HG02763 (cell line): ENCODE results near the gene HCFC1R1.

Source experiments
- ATAC-seq: cut with Tn5 transposase; IDR thresholded peaks from one replicate; pipeline ENCODE4 v1.9.1; 2021; ENCODE audit warnings: mild to moderate bottlenecking, moderate library complexity; ENCODE audit not compliant: unreplicated experiment

The HCFC1R1 gene

DNA sequence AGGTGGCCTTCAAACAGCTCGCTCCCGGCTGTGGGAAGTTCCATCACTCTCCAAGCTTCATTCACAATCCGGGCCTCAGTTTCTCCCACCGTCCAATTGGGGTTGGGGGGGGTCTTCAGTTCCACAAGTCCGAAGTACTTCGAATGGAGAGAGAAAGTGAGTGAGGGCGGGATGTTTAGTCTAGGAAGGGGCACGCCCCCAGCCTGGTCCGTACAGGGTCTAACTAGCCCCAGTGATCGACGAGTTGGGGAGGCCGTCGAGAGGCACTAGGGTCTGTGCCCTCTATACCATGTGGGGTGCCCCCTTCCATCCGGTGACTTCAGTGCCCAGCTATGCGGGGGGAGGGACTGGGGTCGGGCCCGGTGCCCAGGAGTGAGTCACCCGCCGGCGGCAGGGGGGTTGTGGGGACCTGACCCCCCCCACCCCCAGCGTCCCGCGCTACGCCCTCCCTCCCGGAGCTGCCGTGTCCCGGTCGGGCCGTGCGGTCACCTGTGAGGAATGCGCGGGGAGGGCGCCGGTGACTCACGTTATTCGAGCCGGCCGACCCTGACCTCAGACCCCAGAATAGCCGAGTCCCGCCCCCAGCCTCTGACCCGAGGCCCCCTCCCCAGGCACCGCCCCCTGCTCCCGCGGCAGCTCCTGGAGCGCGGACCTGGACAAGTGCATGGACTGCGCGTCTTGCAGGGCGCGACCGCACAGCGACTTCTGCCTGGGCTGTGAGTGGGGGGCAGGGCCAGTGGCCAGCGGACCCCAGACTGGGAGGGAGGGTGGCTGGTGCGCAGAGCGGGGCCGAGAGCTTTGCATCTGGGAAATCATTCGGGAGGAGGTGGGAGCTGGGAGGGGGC is 2.9 kb downstream of the HCFC1R1 start:
- no peak for ATAC-seq

DNA sequence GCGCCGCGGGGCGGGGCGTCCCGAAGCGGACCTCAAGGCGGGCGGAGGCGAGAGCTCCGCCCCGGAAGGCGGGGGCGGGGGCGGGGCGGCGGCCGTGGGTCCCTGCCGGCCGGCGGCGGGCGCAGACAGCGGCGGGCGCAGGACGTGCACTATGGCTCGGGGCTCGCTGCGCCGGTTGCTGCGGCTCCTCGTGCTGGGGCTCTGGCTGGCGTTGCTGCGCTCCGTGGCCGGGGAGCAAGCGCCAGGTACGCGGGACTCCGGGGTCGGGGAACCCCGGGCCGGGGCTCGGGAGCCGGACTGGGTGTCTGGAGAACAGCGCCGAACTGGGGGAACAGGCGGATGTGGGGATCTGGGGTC is 3.5 kb downstream of the HCFC1R1 start, which contains the start of gene TNFRSF12A:
Gene TNFRSF12A (plus strand): TSS at position 122 of the 357 bp plus-strand sequence. CDS start 30 bp downstream, at position 152.
- ATAC-seq: no peak

DNA sequence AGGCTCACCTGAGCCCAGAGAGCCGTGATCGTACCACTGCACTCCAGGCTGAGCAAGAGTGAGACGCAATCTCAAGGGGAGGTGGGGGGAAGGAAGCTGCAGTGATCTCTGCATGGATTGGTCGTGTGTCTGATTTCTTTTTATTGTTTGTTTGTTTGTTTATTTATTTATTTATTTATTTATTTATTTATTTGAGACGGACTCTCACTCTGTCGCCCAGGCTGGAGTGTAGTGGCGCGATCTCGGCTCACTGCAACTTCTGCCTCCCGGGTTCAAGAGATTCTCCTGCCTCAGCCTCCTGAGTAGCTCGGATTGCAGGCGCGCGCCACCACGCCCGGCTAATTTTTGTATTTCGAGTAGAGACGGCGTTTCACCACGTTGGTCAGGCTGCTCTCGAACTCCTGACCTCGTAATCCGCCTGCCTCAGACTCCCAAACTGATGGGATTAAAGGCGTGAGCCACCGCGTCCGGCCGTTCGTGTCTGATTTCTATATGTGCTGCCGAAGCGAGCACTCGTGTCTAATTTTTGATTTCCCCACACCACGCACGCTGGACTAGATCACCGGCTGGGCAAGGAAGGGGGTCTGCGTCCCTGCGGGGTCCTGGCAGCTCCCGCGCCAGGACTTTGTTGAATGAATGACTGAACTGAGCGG is 4.0 kb downstream of the HCFC1R1 start:
- ATAC-seq: no peak

DNA sequence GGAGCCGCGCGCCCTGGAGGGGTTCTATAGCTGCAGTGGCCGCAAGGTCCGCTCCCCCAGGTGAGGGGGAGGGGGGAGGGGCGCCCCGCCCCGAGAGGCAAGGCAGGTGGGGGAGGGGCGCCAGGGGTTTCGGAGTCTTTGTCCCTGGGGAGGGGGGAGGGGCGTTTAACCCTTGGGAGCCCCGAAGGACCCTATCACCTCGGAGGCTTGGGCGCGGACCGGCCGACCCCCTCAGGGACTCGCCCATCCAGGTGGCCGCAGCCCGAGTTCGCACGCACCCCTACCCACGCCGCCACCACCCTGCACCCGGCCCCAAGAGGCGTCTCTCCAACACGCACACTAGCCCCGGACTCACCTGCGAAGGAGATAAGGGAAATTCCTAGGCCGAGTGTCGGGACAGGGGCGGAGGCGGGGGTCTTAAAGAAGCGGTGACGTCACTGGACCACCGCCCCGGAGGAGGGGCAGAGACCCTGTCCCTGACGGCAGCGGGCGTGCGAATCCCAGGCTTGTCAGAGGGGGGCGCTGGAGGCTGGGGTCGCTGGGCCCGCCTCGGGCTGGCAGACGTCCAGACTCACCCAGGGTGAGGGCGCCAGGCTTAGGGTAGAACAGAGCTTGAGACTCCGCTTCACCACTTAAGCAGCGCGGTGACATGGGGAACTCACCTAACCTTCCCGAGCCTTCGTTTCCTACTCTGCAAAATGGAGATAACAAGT is 5.8 kb downstream of the HCFC1R1 start, which contains the start of gene CLDN6:
Gene CLDN6 (minus strand): TSS at position 390 of the 713 bp plus-strand sequence. CDS start 2,162 bp downstream, outside the sequence.
- ATAC-seq: no peak

DNA sequence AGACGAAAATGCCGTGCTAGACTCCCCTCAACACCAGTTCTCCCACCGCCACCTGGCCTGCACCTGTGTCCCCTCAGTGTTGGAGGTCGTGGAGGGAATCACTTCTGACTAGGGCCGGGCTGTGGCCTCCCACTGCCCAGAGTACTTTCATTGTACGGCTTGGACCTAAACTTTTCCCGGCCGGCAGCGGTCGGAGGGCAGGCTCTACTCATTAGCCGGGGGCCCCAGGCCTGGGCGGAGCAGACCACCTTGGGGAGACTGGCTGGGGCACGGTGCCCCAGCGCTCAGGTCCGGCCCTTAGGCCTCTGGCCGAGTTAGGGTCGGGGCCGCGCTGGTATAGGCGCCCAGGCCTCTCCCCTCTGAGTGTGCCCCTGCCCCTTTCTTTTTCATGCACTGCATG is 6.4 kb downstream of the HCFC1R1 start:
- no peak for ATAC-seq

DNA sequence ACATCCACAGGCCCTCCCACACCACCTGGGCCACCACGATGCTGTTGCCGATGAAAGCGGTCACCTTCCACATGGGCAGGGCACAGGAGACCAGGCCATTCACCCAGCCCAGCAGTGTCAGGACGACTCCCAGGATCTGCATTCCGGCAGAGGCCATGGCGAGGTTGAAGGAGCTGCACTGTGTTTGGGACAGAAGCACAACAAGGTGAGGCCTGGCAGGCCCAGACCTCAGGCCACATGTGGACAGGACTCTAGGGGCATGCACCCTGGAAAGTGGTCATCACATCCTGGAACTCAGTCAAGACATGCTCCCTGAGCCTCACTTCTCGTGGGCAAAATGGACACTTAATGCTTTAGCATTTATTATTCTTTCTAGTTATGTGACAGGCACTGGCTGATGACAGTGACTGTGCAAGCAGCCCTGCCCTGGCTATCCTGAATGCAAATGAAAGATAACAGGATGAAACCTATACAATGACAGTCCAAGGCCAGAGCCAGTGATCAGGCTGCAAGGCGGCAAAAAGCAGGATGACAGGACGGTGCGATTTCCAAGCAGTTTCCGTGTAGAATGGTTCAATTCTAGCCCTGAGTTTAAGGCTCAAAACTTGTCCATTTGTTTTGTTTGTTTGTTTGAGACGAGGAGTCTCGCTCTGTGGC is 7.7 kb downstream of the HCFC1R1 start:
- ATAC-seq: no peak

DNA sequence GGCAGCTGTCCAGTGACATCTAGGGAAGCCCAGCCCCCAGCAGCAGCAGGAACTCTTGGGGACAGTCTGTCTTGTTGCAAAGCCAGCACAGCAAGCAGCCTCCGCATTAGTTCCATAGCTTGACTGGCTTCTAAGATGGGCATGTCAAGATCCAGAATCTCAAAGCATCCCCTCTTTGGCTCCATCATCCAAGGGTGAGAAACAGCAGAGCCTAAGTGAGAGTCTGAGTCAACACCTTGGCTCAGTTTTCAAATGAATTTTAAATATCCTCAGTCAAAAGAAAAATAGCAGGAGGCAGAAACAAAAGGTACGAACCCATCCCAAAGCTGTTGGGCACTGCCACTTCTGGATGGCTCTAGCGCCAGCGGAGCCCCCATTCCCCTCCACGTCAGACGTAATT is 8.8 kb downstream of the HCFC1R1 start:
- ATAC-seq: no peak

DNA sequence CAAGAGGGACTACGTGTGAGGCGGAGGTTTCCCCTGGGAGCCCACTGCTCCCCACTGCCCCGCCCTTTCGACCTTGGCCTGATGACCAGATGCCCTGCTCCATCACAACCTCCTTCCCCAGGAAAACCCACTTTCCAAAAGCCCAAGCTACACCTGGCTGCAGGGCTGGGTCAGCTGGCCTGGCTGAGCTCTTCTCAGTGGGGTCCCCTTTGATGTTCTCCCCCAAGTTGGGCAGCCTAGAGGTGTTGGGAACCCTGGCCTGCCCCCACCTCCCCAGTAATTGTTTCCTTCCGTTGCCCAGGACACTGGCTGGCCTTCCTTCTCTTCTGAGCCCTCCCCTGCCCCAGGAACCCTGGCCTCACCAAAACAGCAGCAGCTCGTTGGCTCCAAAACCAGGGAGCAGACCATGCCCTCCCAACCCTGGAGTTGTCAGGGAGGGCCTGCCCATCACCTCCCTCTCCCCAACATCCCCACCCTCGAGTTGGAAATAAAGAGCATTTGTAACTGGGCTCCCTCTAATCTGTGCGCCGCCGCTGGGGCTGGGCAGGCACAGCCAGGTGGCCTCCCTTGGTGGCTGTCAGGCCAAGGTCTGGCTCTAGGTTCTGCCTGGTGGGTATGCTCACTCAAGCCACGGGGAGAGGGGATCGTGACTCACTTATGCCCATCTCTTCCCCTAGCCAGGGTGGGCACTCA is 9.6 kb downstream of the HCFC1R1 start:
- ATAC-seq: no peak

DNA sequence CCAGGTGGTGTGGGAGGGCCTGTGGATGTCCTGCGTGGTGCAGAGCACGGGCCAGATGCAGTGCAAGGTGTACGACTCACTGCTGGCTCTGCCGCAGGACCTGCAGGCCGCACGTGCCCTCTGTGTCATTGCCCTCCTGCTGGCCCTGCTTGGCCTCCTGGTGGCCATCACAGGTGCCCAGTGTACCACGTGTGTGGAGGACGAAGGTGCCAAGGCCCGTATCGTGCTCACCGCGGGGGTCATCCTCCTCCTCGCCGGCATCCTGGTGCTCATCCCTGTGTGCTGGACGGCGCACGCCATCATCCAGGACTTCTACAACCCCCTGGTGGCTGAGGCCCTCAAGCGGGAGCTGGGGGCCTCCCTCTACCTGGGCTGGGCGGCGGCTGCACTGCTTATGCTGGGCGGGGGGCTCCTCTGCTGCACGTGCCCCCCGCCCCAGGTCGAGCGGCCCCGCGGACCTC is 10.2 kb downstream of the HCFC1R1 start:
- no peak for ATAC-seq

DNA sequence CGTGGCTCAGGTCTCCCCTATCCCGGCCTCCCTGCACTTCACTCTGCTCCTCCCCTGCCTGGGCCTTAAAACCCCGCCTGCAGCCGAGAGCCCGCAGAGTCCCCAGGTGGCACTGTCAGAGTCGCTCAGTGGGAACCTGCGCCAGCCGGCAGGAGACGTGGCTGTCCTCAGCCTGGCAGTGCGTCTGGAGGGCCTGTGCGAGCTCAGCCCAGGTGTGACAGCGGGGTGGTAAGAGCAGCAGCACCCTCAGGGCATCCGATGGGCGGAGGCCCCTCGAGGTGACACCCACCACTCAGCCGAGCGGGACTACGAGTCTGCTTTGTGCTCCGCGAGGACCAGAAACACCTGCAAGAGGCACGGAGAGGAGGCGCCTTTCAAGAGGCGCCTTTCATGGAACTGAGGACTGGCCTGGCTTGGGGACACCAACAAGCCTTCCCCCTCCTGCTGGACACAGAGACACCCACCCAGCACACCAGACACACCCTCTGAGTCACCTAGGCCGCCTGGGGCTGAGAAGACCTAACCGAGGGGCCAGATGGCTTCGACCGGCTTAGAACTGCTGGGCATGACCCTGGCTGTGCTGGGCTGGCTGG is 10.8 kb downstream of the HCFC1R1 start, which contains the start of gene CLDN9:
Gene CLDN9 (plus strand): TSS at position 96 of the 593 bp plus-strand sequence. CDS start 440 bp downstream, at position 536.
- ATAC-seq: no peak

DNA sequence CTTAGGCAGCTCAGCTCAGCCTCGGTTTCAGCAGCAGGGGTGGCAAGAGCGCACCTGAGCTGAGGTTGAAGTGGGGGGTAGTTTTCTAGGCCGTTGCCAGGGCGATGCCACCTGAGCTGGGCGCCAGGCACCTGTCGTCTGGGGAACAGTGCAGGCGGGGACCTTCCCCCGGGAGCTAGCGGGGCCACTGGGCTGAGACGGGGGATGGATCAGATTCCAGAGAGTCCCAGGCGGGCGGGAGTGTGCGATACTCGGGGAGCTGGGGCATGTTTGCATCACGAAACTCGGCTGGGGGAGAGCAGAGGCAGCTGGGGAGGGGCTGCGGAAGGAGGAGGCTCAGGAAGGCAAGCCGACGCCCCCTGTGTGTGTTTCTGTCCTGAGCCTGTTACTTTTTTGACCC is 11.5 kb downstream of the HCFC1R1 start:
- ATAC-seq: no peak

DNA sequence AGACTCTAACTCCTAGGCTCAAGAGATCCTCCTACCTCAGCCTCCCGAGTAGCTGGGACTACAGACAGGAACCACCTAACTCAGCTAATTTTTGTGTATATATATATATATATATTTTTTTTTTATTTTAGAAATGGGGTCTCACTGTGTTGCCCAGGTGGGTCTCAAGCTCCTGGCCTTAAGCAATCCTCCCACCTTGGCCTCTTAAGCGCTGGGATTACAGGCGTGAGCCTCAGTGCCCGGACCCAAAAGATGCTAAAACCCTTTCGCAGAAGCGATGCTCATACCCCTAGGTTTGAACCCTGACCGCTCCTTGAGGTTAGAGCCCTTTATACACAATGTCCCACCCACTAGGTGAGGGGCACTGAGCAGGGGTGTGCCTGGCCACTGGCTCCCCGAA is 13.2 kb downstream of the HCFC1R1 start:
- ATAC-seq: no peak

DNA sequence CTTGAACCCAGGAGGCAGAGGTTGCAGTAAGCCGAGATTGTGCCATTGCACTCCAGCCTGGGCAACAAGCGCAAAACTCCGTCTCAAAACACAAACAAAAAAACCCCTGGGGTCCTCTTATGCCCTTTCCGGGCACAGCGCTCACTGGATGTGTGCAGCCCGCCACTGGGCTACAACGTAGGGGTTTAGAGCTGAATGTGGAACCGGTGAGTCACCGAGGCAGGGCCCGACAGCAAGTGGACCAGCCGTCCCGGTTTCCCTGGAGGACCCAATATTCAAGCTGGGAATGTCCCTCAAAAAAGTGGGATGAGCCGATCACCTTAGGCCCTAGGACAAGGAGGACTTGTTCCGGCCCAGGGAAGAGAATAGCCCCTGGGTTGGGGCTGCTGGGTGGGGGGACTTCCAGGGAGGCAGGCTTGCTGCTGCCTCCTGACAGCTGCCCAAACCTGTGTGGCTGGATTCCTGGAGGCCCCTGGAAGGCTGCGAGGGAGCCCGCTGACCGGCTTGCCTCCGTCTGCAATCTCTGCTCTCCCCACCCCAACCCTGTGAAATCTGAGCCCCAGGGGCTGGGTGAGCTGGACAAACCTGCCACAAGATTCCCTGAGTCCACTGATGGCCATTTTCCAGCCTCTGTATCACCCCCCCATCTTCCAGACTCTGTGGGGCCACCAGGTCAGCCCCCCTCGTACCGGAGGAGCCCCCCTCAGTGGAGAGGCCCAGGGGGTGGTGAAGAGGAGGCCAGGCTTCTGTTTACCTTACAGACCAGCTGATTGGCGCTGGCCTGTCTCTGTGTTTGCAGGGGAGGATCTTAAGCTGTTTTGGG is 14.0 kb downstream of the HCFC1R1 start:
- no peak for ATAC-seq

DNA sequence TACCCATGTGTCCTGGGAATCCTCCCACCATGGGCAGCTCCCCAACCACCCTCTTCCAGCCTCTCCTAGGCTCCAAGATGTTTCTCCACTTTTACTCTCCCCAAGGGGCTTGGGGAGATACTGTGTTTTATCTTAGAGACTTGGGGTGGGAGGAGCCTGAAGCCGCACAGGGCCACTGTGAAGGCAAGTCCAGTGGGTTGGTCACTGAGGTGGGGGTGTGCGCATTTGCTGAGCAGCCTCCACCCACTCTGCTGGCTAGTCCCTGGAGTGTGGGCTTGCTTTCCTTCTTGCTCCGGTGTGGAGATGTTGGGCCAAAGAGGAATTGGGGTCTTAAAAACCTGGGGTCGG is 15.1 kb downstream of the HCFC1R1 start:
- no peak for ATAC-seq

DNA sequence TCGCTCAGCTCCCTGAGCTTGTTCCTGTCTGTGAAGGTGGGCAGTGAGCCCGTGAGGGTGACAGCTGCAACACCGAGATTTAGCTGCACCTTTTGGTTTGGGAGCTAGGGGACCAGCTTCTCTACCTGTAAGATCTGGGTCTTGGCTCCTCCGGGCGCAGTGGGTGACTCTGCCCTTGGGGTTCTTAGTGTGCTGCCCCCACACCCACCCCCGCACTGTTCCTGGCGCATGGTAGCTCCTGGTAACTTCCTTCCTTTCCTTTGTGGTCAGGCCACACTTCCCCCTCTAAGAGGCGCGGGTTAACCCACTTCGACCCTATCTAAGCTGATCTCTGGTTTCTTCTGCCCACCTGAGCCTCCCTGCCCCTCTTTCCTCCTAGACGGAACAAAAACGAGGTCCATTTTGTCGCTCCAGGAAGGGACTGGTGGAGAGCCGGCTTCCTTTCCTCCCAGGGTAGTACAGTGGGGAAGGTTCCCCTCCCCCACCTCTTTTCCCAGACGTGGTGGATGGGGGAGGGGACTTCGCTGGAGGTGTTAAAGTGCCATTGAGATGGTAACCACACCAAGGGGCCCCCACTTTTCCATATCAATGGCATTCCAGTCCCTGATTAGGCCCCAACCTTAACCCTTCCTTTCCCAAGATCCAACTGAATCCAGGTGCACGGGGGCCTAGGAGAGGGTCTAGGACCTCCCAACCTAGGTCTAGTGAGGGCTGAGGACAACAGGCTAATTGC is 15.6 kb downstream of the HCFC1R1 start:
- no peak for ATAC-seq

DNA sequence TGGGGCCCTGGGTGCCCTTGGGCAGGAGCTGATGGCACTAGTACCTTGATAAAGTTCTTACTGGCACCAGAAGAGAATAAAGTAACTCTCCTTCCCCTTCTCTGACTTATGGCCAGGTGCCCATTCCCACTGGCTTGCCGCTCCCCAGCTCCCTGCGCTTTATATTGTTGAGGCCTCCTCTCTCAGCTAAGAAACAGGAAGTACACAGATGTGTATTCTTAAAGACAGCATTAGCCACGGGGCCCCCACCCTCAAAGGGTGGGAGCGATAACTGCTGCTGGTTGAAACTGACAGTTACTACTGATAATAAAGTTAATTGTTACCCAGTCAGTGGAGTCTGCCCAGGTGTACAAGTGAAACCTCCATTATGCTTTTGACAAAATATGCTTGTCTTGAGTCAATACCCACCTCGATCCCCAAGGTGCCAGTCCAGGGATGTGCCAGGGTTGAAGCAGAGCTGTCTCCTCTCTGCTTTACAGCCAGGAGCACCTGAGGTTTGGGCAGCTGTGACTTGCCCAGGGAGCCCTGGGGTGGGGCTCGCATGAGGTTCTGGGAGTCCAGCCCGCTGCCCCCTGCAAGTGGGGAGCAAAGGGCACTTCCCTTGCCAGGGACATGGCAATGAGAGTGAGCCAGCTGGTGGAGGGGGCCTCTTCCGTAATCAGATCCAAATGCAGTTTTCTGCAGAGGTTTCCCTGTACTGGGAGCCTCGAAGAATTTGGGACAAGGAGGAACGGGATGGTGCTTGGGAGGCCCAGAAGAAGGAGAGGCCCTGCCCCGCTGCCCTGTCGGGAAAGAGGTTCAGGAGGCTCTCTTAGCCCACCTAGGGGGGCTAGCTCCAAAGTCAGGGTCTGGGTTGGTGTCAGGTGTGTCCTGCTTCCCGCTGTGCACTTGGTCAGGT is 16.4 kb downstream of the HCFC1R1 start:
- no peak for ATAC-seq

DNA sequence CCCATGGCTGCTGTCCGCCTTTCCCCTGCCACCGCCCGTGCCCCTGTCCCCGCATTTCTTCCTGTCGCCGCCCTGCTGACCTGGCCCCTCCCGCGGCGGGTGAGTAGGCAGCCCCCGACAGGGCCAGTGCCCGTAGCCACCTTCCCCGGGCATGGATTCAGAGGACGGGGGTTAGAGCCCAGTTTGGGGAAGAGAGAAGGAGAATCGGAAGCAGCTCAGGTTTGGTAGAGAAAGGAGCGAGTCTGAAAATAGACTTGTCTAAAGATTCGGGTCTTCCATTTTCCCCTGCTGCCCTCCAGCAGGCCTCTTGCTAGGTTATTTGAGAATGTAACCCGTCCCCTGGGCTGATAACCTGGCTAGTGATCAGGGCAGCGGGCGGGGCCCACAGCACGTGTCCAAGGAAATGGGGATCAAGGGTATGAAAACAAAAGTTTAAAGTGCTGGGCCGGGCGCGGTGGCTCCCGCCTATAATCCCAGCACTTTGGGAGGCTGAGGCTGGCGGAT is 18.9 kb downstream of the HCFC1R1 start:
- no peak for ATAC-seq
